OCI-LY7 (cell line): Measurements from ENCODE around the gene FGFRL1.
"Not testable (repeated sequence)": the region's sequence is repeated elsewhere in the genome, so short reads cannot be mapped to it uniquely, and the experiment has no call there.

Experiments used
- EZH2phosphoT487 ChIP-seq: fragments of 200-600 bp; sonication (generic); IDR thresholded peaks from 2 replicates; pipeline ENCODE4 v1.6.1; 2018; ENCODE audit warnings: low read depth, borderline replicate concordance, mild to moderate bottlenecking, mixed run types, antibody characterized with exemption, low read length, moderate library complexity, mixed read lengths
- TF ChIP-seq, protein P1 (sequence below): fragments of 200-600 bp; sonication (generic); conservative IDR thresholded peaks from 2 replicates; pipeline ENCODE4 v1.5.1; 2014; ENCODE audit warnings: mild to moderate bottlenecking, antibody characterized with exemption, low read length, moderate library complexity, mixed read lengths

DNA sequence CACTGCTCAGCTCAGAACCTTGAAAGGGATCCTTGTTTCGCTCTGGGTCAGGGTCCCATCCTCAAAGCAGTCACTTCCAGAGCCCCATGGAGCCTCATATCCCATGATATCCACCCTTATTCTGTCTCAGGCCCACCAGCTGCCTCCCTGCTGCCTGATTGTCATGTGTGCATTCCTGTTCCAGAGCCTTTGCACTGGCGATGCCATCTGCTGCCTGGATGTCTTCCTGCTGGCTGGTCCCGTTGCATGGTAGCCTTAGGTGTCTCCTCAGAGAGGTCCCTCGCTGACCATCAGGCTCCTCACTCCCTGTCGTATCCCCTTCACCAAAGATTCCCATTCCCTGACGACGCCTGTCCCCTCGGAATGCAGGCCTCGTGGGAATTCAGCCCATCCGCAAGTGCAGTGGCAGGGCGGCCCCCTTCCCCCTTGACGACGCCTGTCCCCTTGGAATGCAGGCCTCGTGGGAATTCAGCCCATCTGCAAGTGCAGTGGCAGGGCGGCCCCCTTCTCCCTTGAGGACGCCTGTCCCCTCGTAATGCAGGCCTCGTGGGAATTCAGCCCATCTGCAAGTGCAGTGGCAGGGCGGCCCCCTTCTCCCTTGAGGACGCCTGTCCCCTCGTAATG lies 12.1 kb upstream of the FGFRL1 start:
- TF ChIP-seq, protein P1, sequence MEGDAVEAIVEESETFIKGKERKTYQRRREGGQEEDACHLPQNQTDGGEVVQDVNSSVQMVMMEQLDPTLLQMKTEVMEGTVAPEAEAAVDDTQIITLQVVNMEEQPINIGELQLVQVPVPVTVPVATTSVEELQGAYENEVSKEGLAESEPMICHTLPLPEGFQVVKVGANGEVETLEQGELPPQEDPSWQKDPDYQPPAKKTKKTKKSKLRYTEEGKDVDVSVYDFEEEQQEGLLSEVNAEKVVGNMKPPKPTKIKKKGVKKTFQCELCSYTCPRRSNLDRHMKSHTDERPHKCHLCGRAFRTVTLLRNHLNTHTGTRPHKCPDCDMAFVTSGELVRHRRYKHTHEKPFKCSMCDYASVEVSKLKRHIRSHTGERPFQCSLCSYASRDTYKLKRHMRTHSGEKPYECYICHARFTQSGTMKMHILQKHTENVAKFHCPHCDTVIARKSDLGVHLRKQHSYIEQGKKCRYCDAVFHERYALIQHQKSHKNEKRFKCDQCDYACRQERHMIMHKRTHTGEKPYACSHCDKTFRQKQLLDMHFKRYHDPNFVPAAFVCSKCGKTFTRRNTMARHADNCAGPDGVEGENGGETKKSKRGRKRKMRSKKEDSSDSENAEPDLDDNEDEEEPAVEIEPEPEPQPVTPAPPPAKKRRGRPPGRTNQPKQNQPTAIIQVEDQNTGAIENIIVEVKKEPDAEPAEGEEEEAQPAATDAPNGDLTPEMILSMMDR = not testable (repeated sequence)
- not testable (repeated sequence) for TF ChIP-seq EZH2phosphoT487
